SK-MEL-5 (cell line): Measurements from ENCODE around the gene SRGAP1. TPM values are rescaled to one million over a fixed set of nuclear protein-coding genes. Genes with fewer than 3 reads are reported as not detected.
A peak's percentile ranks its signal among the peaks of the same experiment; 100 is the strongest.
"Not testable (repeated sequence)": the region's sequence is repeated elsewhere in the genome, so short reads cannot be mapped to it uniquely, and the experiment has no call there.

Experiments used
- DNase-seq: peaks from one replicate; pipeline ENCODE4 v3.0.0-alpha.2; 2016; ENCODE audit warnings: low read depth, low spot score
- in situ Hi-C: cut with HindIII; loops from 2 replicates; pipeline ENCODE4 v1.10.0; 2016; ENCODE audit warnings: low sequenced_read_pairs, high pct_unique_total_duplicates, low pct_unique_long_range_greater_than_20kb
- total RNA-seq: library from RNA; depleted of rRNA; stranded (reverse); fragments of >200 nt; shearing (Covaris generic); gene quantifications from 2 replicates; pipeline ENCODE4 v1.2.3, GENCODE V29; 2014

Gene SRGAP1
- total RNA-seq, 1 experiment from 2014 or later, result 20.7 TPM

DNA sequence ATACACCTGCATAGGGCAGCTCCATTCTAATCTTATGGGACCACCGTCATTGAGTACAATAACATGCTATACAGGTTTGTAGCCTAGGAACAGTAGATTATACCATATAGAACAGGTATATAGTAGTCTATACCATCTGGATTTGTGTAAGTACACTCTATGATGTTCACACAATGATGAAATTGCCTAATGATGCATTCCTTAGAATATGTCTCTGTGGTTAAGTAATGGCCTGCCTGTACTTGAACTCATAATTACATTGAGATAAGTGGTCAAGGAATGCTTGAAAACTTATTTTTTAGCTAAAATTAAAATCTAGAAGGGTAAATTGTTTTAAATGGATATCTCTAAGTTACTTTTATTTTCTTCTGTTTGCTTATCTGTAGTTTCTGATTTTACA is 152.7 kb downstream of the SRGAP1 start:
- no peak for DNase-seq
- in situ Hi-C loops, result no loop called here

- DNase-seq, result no peak
- in situ Hi-C loops, result no loop called here
Observed at GRCh38 chr12:63998584-63998983, 154.1 kb downstream of the SRGAP1 start.

- DNase-seq, result no peak
- in situ Hi-C loops, result no loop called here
Observed at GRCh38 chr12:63999853-64000252, 155.4 kb downstream of the SRGAP1 start.

DNA sequence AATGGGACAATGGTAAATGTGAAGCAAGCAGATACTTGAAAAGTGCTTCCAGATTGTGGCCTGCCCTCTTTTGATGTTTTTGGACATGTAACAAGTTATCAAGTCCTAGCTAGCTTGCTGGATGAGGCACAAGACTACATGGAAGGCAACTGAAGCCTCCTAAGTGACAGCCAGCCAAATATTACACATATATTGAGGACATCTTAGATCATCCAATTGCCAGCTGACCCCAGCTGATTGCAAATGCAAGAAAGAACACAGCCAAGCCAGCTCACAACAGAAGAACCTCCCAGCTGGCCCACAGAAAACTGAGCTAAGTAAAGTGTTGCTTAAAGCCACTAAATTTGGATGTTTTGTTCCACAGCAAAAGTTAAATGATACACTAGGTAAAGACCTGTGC is 156.9 kb downstream of the SRGAP1 start:
- in situ Hi-C loops, result no loop called here
- no peak for DNase-seq

GRCh38 chr12:64004641-64005040 is 160.1 kb downstream of the SRGAP1 start:
- DNase-seq, result no peak
- in situ Hi-C loops, result no loop called here

DNA sequence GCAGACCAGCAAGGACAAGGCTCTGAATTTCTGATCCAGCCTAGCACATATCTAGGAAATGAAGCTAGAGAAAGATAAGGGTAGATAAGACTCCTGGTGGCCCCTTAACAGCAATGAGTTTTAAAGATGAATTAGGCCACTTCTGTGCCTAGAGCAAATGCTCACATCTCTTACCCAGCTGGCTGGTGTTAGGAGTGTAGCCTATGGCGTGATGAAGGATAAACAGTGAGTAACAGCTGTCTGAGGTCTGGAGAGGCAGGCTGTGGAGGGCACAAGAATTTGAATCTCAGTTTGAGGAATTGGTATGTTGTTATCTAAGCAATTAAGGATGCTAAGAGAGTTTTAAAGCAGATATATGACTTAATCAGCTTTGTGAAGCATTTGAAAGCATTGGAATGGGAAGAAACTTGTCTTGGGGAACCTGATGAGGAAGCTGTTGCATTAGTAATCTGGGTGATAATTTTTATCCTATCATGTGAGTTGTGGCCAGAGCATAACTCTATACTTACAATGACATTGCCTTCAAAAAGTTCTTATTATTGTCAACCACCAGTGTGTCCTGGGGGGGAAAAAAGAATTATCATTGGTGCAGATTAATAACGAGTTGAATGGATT is 161.8 kb downstream of the SRGAP1 start:
- DNase-seq, result no peak
- in situ Hi-C loops, result no loop called here

DNA sequence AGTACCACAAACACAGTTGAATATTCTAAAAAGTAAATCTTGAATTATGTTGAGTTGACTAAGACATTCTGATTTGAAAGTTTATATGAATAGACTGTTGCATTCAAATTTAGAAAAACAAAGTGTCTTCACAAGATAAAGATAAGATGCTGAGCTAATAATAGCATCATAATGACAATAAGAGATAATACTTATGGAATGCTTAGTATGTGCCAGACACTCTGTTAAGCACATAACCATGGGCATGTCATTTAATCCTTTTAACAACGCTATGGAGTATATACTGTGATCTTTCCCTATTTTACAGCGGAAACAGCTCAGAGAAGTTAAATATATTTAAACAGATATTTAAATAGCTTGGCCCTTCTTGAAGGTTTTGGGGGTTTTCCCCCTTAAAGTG is 163.4 kb downstream of the SRGAP1 start:
- in situ Hi-C loops, result no loop called here
- DNase-seq, result no peak

DNA sequence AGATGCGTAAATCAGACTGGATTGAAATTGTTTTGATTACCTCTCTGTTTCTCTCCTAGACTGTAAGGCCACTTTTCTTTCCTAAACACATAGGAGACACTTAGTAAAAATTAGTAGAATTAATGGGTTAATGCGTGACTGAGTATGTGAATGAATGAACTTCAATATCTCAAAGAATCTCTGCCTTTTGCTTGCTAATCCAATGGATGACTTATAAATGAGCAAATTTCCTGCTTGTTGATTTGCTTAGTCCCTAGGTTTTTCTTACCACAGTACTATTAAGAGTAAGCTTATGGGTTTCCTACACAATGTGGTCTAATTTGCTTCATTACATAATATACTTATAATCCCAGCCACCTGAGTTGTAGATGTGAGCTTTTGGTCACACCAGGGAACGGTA is 164.1 kb downstream of the SRGAP1 start:
- in situ Hi-C loops, result no loop called here
- no peak for DNase-seq

DNA sequence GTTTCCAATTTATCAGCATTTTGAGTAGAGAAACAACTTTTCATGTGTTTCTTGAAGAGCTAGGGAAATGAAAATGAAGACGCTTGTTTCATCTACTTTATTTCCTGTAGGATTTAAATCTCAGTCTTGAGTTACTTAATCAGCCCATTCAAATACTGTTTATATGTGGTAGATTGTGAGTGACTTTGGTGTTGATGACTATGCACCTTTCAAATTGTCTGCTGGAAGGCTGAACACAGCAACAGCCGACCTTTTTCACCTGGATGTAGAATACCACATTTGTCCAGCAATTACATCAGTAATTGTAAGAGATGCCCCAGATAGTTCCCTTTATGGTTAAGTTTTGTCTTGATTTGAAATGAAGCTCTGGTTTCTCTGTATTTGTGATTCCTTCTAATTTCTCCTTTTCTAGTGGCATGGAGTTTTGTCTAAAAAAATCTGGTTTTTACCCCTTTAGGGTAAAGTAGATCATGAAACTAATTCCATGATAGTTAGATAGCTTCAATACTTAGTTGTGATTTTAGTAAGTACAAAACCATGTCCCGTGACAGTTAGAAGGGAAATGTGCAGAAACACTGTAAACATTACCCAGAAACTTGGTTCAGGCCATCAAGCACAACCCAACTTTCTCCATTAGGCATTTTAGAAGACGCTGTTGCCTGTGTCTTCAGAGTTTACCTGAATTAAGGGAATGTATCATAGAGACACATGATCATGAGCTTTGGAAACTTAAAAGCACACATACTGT is 165.0 kb downstream of the SRGAP1 start:
- in situ Hi-C loops, result no loop called here
- peak; percentile 28 for DNase-seq

- peak; percentile 93 for DNase-seq
- in situ Hi-C loops, result no loop called here
Observed at GRCh38 chr12:64010069-64010686, 165.7 kb downstream of the SRGAP1 start.

DNA sequence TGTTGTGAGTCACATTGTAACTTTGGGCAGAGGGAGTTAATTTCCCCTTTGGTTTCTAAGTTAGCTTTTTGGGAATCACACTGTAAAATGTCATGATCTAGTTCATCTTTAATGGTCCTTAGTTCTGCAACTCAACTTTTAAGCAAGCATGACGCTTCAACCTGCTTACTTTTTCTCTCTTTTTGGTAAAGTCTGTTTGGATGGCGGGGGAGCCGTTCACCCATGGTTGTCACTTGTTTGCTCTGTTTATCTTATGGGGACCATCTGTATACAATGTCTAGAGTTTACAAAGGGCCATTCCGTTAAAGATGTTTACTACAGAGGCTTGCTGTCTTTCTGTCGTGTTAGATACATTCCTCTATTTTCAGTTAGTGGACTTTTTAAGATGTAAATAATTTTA is 172.0 kb downstream of the SRGAP1 start:
- no peak for DNase-seq
- in situ Hi-C loops, result no loop called here

DNA sequence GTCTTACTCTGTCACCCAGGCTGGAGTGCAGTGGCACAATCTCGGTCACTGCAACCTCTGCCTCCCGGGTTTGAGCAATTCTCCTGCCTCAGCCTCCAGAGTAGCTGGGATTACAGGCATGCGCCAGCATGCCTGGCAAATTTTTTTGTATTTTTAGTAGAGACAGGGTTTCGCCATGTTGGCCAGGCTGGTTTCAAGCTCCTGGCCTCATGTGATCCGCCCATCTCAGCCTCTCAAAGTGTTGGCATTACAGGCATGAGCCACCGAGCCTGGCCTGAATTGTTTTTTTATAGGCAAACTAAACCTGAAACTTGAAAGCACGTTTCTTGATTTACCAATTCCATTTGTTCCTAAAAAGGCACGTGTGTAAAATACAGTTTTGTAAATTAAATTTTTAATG is 173.6 kb downstream of the SRGAP1 start:
- in situ Hi-C loops, DNase-seq: not testable (repeated sequence)

GRCh38 chr12:64018524-64018923 is 174.0 kb downstream of the SRGAP1 start:
- no peak for DNase-seq
- in situ Hi-C loops, result no loop called here

GRCh38 chr12:64019101-64019500 is 174.6 kb downstream of the SRGAP1 start:
- DNase-seq, result no peak
- in situ Hi-C loops, result no loop called here

DNA sequence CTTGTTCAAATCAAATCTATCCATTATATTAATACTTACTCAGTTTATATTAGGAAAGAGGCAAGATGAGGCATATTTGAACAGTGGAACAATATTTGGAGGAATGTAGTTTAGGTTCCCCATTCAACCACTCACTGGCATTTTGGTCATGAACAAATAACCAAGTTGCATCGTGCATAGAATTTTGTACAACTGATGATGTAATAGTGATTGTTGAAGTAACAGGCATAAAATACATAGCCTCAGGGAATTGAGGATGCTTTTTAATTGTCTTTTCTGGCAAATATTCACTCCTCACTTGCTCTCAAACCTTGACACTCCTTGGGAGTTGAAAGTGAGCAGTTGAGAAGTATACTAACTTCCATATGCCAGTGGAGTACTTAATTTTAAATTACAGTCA is 175.2 kb downstream of the SRGAP1 start:
- DNase-seq, result no peak
- in situ Hi-C loops, result no loop called here

GRCh38 chr12:64025174-64025958 is 180.9 kb downstream of the SRGAP1 start:
- in situ Hi-C loops, result no loop called here
- peak; percentile 90 for DNase-seq

DNA sequence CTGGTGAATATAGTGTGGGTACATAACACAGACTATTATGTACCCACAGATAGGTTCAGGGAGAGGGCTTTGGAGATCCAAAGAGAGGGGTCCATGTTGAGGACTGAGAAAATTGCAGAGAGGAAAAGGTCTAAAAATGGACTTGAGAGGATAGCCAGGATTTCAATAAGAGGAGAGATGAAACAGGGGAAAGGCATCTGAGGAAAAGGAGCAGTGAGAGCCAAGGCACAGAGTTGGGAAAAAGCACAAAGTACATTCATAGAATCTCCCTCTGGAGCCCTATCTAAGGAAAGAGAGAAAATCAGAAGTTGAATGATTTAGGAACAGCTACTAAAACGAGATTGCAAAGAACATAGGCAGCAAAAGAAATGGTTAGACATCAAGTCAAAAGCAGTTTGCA is 182.8 kb downstream of the SRGAP1 start:
- in situ Hi-C loops, result no loop called here
- DNase-seq, result no peak

DNA sequence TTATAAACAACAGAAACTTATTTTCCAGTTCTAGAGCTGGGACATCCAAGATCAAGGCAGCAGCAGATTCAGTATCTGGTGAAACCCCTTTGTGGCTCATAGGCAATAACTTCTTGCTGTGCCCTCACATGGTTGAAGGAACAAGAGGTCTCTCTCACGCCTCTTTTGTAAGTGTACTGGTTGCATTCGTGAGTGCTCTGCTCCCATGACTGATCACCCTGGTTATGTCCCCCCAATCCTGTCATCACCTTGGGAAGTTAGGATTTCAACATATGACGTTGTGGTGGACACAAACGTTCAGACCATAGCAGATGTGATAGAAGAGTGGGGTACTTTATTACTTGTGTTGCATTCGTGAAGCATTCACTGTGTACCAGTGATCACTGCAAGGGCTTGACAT is 184.0 kb downstream of the SRGAP1 start:
- in situ Hi-C loops, result no loop called here
- no peak for DNase-seq
